Nephron progenitor cell (in vitro differentiated cells): ENCODE data around the gene HUNK.

Source experiments
- DNase-seq: peaks from one replicate; pipeline ENCODE4 v3.0.0; 2021
- H3K27ac Mint-ChIP-seq: 2 replicates; pipeline ENCODE4 v1.8.0; 2021; ENCODE audit warnings: mild to moderate bottlenecking, moderate library complexity, mixed read lengths
- H3K27me3 Mint-ChIP-seq: 2 replicates; pipeline ENCODE4 v1.8.0; 2021; ENCODE audit warnings: mild to moderate bottlenecking, low read depth, mixed read lengths; ENCODE audit not compliant: poor library complexity
- H3K36me3 Mint-ChIP-seq: 2 replicates; pipeline ENCODE4 v1.8.0; 2021; ENCODE audit warnings: low read depth, mixed read lengths
- H3K4me1 Mint-ChIP-seq: 2 replicates; pipeline ENCODE4 v1.8.0; 2021; ENCODE audit warnings: mixed read lengths
- H3K4me3 Mint-ChIP-seq: 2 replicates; pipeline ENCODE4 v1.8.0; 2021; ENCODE audit warnings: mild to moderate bottlenecking, moderate library complexity, mixed read lengths
- H3K9me3 Mint-ChIP-seq: 2 replicates; pipeline ENCODE4 v1.8.0; 2021; ENCODE audit warnings: mild to moderate bottlenecking, moderate library complexity, mixed read lengths
- CTCF ChIP-seq: fragments of 200-600 bp; sonication (generic); IDR thresholded peaks from 2 replicates; pipeline ENCODE4 v1.5.0; 2021; ENCODE audit warnings: antibody characterized with exemption

Gene HUNK

GRCh38 chr21:31872072-31872451 is 758 bp upstream of the HUNK start:
- peaks cover 48% of the 10 kb centered on the region for H3K4me1 Mint-ChIP-seq
- no peak for DNase-seq
- peaks cover 12% of the 10 kb centered on the region for H3K27me3 Mint-ChIP-seq
- H3K4me3 Mint-ChIP-seq: peak overlapping the region; percentile 91
- H3K36me3 Mint-ChIP-seq: no peaks in the 10 kb centered on the region
- no peaks in the 10 kb centered on the region for H3K9me3 Mint-ChIP-seq
- peak overlapping the region; percentile 86 for H3K27ac Mint-ChIP-seq
- no peak for TF ChIP-seq CTCF

- Mint-ChIP-seq H3K4me3 (peak overlapping the region; percentile 91), H3K27ac (no peak overlapping the region)
- peak; percentile 70 for DNase-seq
Measured at GRCh38 chr21:31873275-31873695, 465 bp downstream of the HUNK start.

GRCh38 chr21:31873696-31874599 is 1.1 kb downstream of the HUNK start:
- peak; percentile 91 for DNase-seq
- Mint-ChIP-seq H3K9me3 (no peaks in the 10 kb centered on the region), H3K4me1 (peaks cover 63% of the 10 kb centered on the region), H3K36me3 (peaks cover 6% of the 10 kb centered on the region), H3K27me3 (peaks cover 5% of the 10 kb centered on the region), H3K4me3 (peak overlapping the region; percentile 93), H3K27ac (no peak overlapping the region)
- peak; percentile 75 for TF ChIP-seq CTCF

More at GRCh38 chr21:31873275-31873695, 465 bp downstream of the HUNK start:
- no peaks in the 10 kb centered on the region for H3K9me3 Mint-ChIP-seq
- peaks cover 6% of the 10 kb centered on the region for H3K36me3 Mint-ChIP-seq
- H3K27me3 Mint-ChIP-seq: peaks cover 12% of the 10 kb centered on the region
- no peak for TF ChIP-seq CTCF
- H3K4me1 Mint-ChIP-seq: peaks cover 57% of the 10 kb centered on the region

GRCh38 chr21:31874812-31875212 is 2.0 kb downstream of the HUNK start:
- DNase-seq: peak; percentile 49
- no peak for TF ChIP-seq CTCF
- Mint-ChIP-seq H3K27ac (peak overlapping the region; percentile 53), H3K9me3 (no peaks in the 10 kb centered on the region), H3K36me3 (peaks cover 6% of the 10 kb centered on the region), H3K4me3 (peak overlapping the region; percentile 93), H3K27me3 (peaks cover 5% of the 10 kb centered on the region), H3K4me1 (peaks cover 71% of the 10 kb centered on the region)

GRCh38 chr21:31875496-31876015 is 2.7 kb downstream of the HUNK start:
- no peaks in the 10 kb centered on the region for H3K9me3 Mint-ChIP-seq
- peaks cover 8% of the 10 kb centered on the region for H3K36me3 Mint-ChIP-seq
- TF ChIP-seq CTCF: no peak
- peak overlapping the region; percentile 93 for H3K4me3 Mint-ChIP-seq
- H3K27me3 Mint-ChIP-seq: peaks cover 5% of the 10 kb centered on the region
- H3K27ac Mint-ChIP-seq: peak overlapping the region; percentile 53
- no peak for DNase-seq
- peaks cover 71% of the 10 kb centered on the region for H3K4me1 Mint-ChIP-seq
